ENCODE results near the gene GABBR2.

DNA sequence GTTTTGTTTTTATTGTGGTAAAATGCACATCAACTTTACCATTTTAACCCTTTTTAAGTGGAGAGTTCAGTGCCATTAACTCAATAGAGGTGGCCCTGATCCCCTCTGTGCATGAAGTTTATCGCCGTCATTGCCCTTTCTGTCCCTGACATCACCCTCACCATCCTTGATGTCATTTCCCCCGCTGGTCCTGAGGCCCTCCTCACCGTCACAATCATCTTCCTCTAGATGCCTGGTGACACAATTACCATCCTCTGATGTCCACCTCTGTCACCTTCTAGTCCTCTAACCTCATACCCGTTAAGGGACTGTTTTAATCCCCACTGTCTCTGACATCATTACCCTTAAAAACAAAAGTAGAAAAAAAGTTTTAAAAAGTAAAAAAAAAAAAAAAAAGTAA, 340.8 kb downstream of the GABBR2 start:
- TF ChIP-seq CTCF (IDR thresholded peaks at IDR 0.05) = no peak
- TF ChIP-seq EZH2 (IDR thresholded peaks at IDR 0.05; ENCODE audit: borderline replicate concordance, insufficient read depth, low read depth, low read length, poor library complexity, severe bottlenecking) = no peak

Data from B cell (primary cell).